Posterior vena cava (tissue), 2 donors: Measurements from ENCODE around the gene JPH3. TPM values are rescaled to one million over a fixed set of nuclear protein-coding genes. Genes with fewer than 3 reads are reported as not detected.

Experiments used
- DNase-seq: peaks from one replicate; pipeline ENCODE4 v3.0.0-alpha.2; 2020; ENCODE audit warnings: low spot score
- intact Hi-C, 2 donors: fragments of 100-400 bp; cut with DNase I; formaldehyde crosslinking; loops; one replicate each; pipeline versions ENCODE4 v1.14.1 to v1.14.2; 2022 to 2023
- total RNA-seq, 2 donors: library from RNA; stranded (reverse); fragmentation: NEBNext Ultra II Directional; extraction: Animal tissue kit (Norgen Biotek cat#: 25700); gene quantifications; one replicate each; pipeline ENCODE4 v1.2.1, GENCODE V29; 2021
- donor health status: DM: yes; HTN: yes; CAD: no.
- donor health status: DM: yes; HTN: yes; CAD: no.

The JPH3 gene
- total RNA-seq, 2 donors from 2014 or later = 1.4 to 1.8 TPM

GRCh38 chr16:87700406-87701077 is 98.2 kb downstream of the JPH3 start:
- intact Hi-C loops = no loop called here
- DNase-seq = no peak

DNA sequence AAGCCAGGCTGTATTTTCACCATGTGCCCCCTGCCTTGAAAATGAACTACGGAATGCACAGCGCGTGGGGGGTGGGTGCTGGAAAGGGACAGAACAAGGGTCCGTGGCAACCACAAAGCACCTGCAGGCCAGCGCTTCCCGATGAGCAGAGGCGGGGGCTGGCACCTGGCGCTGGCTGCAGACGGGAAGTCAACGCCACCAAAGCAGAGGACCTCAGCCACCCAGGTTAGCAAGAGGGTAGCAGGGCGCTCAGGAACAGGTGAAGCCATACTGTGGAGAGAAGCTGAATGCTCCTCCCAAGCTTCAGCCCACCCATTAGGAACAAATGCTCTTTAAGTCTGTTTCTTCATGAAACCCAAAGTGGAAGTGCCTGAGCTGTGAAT is 98.8 kb downstream of the JPH3 start:
- no peak for DNase-seq
- intact Hi-C loops = no loop called here

GRCh38 chr16:87701505-87701921 is 99.2 kb downstream of the JPH3 start:
- intact Hi-C loops = no loop called here
- DNase-seq = no peak

- DNase-seq = no peak
- intact Hi-C loops = no loop called here
These were observed 100.1 kb downstream of the JPH3 start for GRCh38 chr16:87702325-87702811.

DNA sequence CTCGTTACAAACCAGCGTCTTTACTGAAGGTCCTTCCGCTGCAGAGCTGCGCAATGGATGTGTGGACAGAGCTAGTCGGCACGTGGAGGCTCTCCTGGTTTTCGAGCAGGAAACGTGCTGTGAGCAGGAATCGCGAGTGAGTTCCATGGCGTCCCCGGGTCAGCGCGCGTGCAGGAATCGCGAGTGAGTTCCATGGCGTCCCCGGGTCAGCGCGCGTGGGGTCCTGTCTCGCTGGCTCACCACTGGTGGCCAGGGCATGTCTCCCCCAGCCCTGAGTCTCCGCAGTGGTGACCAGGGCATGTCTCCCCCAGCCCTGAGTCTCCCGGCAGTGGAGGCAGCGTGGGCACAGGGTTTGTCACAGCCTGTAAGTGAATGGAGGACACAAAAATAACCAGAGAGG is 100.8 kb downstream of the JPH3 start:
- DNase-seq = no peak

GRCh38 chr16:87703835-87704375 is 101.6 kb downstream of the JPH3 start:
- no peak for DNase-seq
- intact Hi-C loops = no loop called here

More for the DNA sequence above, 100.8 kb downstream of the JPH3 start:
- intact Hi-C loops = no loop called here

DNA sequence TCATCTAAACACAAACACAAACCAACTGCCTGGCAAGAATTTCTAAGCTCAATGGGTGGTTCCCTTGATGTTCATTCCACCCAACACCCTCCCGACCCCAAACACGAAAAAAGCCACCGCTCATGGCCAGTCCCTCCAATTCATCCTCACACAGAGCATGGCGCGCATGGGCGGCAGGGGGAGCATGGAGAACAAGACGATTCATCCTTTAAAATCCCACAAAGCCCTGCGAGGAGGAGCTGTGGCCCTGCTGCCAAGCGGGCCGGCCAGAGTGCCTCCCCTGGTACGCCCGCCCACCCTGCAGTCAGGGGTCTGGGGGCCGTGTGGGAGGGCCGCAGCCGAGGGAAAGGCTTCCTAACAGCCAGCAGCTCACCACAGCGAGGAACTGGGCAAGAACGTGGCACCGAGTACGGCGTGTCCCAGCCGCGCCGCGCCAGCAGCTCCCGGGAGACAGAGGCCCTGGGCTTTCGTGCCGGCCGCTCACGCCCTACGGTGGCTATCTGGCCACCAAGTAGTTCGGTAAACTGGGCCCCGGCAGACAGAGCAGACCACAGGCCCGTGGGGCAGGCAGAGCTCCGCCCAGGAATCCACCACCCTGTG is 102.5 kb downstream of the JPH3 start:
- no peak for DNase-seq
- intact Hi-C loops = no loop called here

GRCh38 chr16:87705771-87706277 is 103.5 kb downstream of the JPH3 start:
- intact Hi-C loops = no loop called here

DNA sequence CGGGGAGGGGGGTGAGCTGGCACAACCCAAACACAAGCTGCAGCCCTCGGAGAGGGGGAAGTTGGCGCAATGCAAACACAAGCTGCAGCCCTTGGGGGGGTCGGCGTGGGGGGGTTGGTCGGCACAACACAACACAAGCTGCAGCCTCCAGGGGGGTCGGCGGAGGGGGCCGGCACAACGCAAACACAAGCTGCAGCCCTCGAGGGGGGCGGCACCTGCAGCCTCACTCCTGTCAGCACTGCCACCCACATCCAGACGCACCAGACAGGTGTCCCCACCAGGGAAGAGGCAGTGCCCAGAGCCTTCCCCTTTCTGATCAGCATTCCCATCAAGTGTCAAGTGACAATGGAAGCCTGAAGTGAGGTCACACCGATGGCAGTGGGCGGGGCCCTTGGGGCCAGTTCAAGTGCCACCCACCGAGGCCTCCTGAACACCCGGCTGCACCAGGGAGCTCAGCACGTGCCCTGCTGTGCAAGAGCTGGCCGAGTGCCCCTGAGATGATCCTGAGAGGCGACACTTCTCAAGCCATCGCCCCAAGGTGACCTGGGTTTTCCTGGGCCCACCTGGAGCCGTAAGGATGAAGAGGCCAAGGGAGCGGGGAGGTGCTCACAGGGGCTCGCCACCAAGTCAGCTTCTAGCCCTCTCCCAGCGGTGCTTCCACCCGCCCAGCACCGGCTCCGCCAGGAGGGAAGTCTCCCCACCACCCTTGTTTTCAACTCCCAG is 104.1 kb downstream of the JPH3 start:
- intact Hi-C loops = no loop called here

More at GRCh38 chr16:87705771-87706277, 103.5 kb downstream of the JPH3 start:
- DNase-seq = no peak

DNA sequence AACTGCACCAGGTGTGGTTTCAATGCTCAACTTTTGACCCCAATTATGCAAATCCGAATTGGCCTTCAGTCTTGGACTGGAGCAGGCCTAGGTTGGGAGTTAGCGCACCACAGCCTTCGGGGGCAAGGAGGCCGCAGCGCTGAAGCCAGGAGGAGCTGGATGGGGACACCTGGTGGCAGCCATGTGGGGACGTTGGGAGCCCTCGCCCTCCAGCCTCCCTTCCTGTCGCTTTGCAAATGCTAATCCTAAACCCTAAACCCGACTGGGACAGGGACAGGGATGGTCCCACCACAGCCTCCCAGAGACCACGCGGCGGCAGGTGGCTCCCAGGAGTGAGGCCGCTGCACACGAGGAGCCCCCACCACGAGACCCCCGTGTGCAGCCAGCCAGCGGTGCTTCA is 104.8 kb downstream of the JPH3 start:
- DNase-seq = no peak
- intact Hi-C loops = no loop called here

More for the DNA sequence above, 104.1 kb downstream of the JPH3 start:
- no peak for DNase-seq

GRCh38 chr16:87707714-87708580 is 105.6 kb downstream of the JPH3 start:
- DNase-seq = no peak
- intact Hi-C loops = no loop called here

DNA sequence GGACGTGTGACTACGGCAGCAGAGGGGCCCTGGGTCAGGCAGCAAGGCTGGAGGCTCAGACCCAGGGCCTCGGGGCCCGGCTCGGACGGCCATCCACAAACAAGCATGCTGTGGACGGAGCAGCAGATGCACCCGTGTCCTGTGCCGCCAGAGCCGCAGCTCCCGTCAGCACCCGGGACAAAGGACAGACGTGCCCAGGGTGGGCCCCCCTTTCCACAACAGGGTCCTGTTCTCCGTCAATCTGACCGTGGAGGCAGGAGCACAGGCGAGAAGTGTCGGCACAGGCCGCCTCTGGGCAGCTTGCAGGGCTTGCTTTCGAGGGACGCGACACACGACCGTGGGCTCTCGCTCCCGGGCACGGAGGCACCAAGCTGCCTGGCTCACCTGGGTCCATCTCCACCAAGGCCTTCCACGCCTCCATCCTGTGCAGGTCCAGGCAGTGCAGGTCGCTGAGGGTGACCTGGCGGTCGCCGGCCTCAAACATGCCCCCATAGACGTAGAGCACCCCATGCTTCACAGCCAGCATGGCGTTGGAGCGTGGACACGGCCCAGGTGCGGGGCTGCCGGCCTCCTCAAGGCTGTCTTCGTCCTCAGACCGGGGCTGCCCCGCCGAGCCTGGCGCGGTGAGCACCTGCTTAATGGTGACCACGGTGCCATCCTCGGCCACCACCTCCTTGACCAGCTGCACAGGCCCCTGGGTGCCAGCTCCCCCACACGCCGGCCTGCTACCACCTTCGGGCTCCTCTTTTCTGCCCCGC is 106.8 kb downstream of the JPH3 start:
- intact Hi-C loops = no loop called here
- no peak for DNase-seq

GRCh38 chr16:87709677-87710076 is 107.4 kb downstream of the JPH3 start:
- intact Hi-C loops = no loop called here
- no peak for DNase-seq

- DNase-seq = no peak
- intact Hi-C loops = no loop called here
These were observed 108.6 kb downstream of the JPH3 start for GRCh38 chr16:87710887-87711286.

DNA sequence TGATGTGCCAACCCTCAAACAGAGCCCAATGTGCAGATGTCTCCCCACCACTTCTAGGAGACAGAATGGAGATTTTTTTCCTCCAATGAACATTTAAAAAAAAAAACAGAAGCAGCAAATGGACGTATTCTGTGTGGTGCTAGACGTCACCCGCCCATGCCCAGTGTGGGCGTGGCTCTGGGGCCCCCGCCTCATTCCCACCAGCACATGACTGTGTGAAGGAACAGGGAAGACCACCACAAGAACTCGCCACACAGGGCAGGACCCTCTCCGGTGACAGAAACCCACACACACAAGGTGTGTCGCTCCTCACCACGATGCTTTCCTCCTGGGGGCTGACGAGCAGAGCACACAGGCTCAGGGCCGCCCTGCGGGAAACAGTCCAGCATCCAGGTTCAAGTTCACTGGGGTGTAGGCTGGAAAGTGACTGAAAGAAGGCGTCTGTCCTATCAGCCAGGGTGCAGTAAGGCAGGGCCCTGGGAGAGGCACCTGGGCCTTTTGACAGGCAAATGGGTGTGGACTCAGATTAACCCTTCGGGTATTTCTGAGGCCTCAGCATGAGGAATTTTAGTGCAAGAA is 110.0 kb downstream of the JPH3 start:
- no peak for DNase-seq
- intact Hi-C loops = no loop called here

- intact Hi-C loops = no loop called here
- DNase-seq = no peak
These were observed 111.3 kb downstream of the JPH3 start for GRCh38 chr16:87713451-87714229.

GRCh38 chr16:87715231-87715630 is 112.9 kb downstream of the JPH3 start:
- DNase-seq = no peak
- intact Hi-C loops = no loop called here
